H1 (cell line): ENCODE results near the gene P2RX6. TPM values are rescaled to one million over a fixed set of nuclear protein-coding genes. Genes with fewer than 3 reads are reported as not detected.

ENCODE experiments used
- POLR2AphosphoS5 ChIP-seq: IDR thresholded peaks from 2 replicates; pipeline ENCODE4 v1.6.1; 2011; ENCODE audit warnings: low read depth, low read length
- SAP30 ChIP-seq: fragments of 300-600 bp; sonication (generic); IDR thresholded peaks from 2 replicates; pipeline ENCODE4 v1.7.1; 2012; ENCODE audit warnings: low read length, moderate library complexity, mild to moderate bottlenecking, inconsistent platforms; ENCODE audit not compliant: insufficient read depth, insufficient replicate concordance
- polyA plus RNA-seq, 7 experiments: library from polyadenylated mRNA; depleted of rRNA in 3 of 7; stranded (reverse) in 5 of 7; unstranded in 2 of 7; fragments of >200 nt in 5 of 7; fragments of 200-250 nt in 2 of 7; gene quantifications; 1 replicate in 5 of 7; 2 replicates in 1 of 7; 4 replicates in 1 of 7; pipeline versions ENCODE4 v1.2.1 to v1.2.3, GENCODE V29; 2011 to 2013; ENCODE audit warnings: missing spikeins in 2 of 7, mixed read lengths in 2 of 7
- total RNA-seq: library from RNA; stranded (reverse); fragmentation: NEBNext Ultra II Directional; extraction: Animal tissue kit (Norgen Biotek cat#: 25700); gene quantifications from 2 replicates; pipeline ENCODE4 v1.2.1, GENCODE V29; 2021

The P2RX6 gene
- total and polyA plus RNA-seq, 2 of the 8 experiments (the other 6 are each of a cell fraction or from before 2014, with no cell fraction given) = 0.09 TPM; not detected in 1

DNA sequence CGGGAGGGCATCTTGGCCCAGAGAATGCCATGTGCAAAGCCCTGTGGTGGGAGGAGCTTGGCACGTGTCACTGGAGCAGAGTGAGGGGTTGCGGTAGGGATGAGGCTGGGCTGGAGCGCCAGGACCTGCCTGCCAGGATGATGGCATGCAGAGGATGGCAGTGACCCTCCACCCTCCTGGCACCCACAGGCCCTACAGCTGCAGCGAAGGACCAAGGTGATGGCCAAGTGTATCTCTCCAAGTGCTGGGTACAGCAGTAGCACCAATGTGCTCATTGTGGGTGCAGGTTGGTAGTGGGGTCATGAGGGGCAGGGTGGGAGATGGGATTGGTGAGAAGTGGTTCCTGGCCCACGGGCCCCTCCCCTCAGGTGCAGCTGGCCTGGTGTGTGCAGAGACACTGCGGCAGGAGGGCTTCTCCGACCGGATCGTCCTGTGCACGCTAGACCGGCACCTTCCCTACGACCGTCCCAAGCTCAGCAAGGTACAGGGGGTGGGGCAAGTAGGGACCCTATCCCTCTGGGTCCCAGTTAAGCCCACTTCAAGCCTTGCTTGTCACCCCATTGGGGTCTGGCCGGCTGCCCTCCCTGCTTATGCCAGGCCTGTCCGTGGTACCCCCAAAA is 40.5 kb upstream of the P2RX6 start (continued):
- TF ChIP-seq POLR2AphosphoS5 (no peak), SAP30 (no peak)
- TF ChIP-seq, all 59 proteins: peak for 0
